Stimulated activated CD8-positive, alpha-beta memory T cell treated with anti-CD3 and anti-CD28 coated beads, Interleukin-4, amount 100 ng/mL, for 24 hours (primary cell): ENCODE results near the gene ATXN1.
"Not testable (repeated sequence)": the region's sequence is repeated elsewhere in the genome, so short reads cannot be mapped to it uniquely, and the experiment has no call there.

ENCODE experiments used
- DNase-seq: peaks from one replicate; pipeline ENCODE4 v3.0.0-alpha.2; 2020; ENCODE audit warnings: low read depth

The ATXN1 gene

GRCh38 chr6:16644540-16645250 lies 116.6 kb downstream of the ATXN1 start:
- no peak for DNase-seq

- DNase-seq = no peak
Observed at GRCh38 chr6:16639684-16640480, 121.4 kb downstream of the ATXN1 start.

- no peak for DNase-seq
Observed at GRCh38 chr6:16637635-16638034, 123.6 kb downstream of the ATXN1 start.

- no peak for DNase-seq
Observed at GRCh38 chr6:16635810-16636602, 125.3 kb downstream of the ATXN1 start.

- DNase-seq = no peak
Observed at GRCh38 chr6:16635291-16635809, 125.9 kb downstream of the ATXN1 start.

GRCh38 chr6:16634855-16635254 lies 126.4 kb downstream of the ATXN1 start:
- DNase-seq = no peak

- DNase-seq = no peak
Observed at GRCh38 chr6:16633961-16634360, 127.3 kb downstream of the ATXN1 start.

GRCh38 chr6:16633465-16633864 lies 127.8 kb downstream of the ATXN1 start:
- DNase-seq = no peak

GRCh38 chr6:16632101-16632500 lies 129.2 kb downstream of the ATXN1 start:
- no peak for DNase-seq

GRCh38 chr6:16630026-16630643 lies 131.1 kb downstream of the ATXN1 start:
- DNase-seq = no peak

- DNase-seq = not testable (repeated sequence)
Observed at GRCh38 chr6:16628580-16628979, 132.7 kb downstream of the ATXN1 start.

- DNase-seq = no peak
Observed at GRCh38 chr6:16626650-16627049, 134.6 kb downstream of the ATXN1 start.

- DNase-seq = no peak
Observed at GRCh38 chr6:16625291-16626265, 135.7 kb downstream of the ATXN1 start.

- no peak for DNase-seq
Observed at GRCh38 chr6:16624636-16625290, 136.5 kb downstream of the ATXN1 start.

GRCh38 chr6:16623731-16624130 lies 137.5 kb downstream of the ATXN1 start:
- DNase-seq = no peak

GRCh38 chr6:16623029-16623653 lies 138.1 kb downstream of the ATXN1 start:
- no peak for DNase-seq

GRCh38 chr6:16622193-16622592 lies 139.1 kb downstream of the ATXN1 start:
- no peak for DNase-seq

GRCh38 chr6:16621002-16621401 lies 140.3 kb downstream of the ATXN1 start:
- no peak for DNase-seq

- DNase-seq = no peak
Observed at GRCh38 chr6:16619777-16620176, 141.5 kb downstream of the ATXN1 start.

- DNase-seq = no peak
Observed at GRCh38 chr6:16618962-16619361, 142.3 kb downstream of the ATXN1 start.
